Activated CD4-positive, alpha-beta T cell treated with anti-CD3 and anti-CD28 coated beads, Interleukin-2, Interleukin-4, amounts not matched to agents 100 ng/mL and 50 ng/mL, durations not matched to agents 16 hours and 8 hours (primary cell): ENCODE measurements around the gene PARP12.

Source experiments
- DNase-seq: peaks from one replicate; pipeline ENCODE4 v3.0.0-alpha.2; 2020; ENCODE audit warnings: low spot score

The PARP12 gene

DNA sequence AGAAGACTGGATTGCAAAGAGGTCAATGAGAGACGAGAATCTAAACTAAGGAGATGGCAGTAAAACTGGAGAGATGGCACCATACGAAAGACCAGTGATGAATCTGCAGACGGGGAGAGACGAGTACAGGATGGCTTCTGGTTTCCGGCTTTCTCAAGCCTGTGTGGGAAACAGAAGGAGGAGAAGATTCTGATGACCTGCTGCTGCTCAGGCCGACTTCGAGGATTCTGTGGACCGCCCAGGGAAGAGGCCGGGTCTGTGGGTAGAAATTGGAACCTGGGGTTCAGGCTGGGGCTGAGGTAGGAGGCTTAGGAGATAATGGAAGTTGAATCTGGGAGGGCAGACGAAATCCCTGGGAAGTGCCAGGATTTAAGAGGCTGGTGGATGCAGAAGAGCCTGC is 48.6 kb downstream of the PARP12 start:
- DNase-seq, result no peak

DNA sequence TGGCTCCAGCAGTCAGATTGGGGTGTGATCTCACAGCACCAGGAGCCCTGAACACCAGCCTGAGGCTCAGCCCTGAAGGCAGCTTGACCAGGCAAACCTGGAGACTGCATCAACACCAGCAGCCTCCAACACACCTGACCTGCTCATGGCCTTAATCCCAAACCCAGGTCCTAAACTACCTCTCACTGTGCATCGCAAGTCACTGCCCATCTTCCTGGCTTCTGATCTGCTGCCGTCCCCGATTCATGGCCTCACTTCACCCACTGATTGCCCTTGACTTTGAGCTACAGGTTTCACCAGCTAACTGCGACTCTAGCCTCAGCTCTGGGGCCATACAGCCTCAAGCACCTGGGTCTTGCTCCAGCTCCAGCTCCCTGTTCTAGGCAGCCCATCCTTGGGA is 49.1 kb downstream of the PARP12 start:
- no peak for DNase-seq

DNA sequence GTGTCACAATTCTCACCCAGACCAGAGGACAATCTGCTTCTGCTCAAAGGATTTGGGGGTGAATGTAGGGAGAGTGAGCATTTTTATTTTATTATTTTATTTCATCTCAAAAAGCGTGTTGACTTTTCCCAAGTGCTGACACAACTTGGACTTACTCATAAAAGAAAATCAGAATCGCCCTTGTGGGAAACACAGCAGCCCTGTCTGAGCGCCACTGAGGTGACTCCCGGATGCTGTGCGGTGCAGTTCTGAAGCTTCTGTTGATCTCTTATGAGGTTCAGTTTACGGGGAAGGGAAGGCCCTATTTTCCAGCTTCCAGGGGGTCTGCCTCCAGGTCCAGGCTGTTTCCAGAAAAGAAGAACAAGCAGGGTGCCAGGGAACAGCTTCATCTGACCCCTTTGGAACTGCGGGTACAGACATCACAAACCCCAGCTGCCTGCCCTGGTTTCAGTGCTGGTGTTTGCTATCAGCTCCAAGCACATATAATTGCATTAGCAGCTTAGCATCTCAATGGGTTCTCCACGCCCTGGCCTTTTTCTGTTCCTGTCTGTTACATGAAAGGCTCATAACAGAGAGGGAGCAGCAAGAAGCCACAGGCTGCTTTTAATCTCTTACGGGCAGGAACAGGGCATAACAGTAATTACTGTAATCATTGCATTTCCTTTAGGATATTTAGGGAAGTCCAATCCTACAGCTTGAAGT is 52.4 kb downstream of the PARP12 start:
- no peak for DNase-seq

DNA sequence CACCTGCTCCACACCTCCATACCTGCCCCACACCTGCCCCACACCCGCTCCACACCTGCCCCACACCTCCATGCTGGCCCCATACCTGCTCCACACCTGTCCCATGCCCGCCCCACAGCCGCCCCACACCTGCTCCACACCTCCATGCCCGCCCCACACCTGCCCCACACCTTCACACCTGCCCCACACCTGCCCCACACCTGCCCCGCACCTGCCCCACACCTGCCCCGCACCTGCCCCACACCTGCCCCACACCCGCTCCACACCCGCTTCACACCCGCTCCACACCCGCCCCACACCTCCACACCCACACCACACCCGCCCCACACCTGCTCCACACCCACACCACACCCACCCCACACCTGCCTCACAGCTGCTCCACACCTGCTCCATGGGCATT is 53.0 kb downstream of the PARP12 start:
- DNase-seq, result no peak

DNA sequence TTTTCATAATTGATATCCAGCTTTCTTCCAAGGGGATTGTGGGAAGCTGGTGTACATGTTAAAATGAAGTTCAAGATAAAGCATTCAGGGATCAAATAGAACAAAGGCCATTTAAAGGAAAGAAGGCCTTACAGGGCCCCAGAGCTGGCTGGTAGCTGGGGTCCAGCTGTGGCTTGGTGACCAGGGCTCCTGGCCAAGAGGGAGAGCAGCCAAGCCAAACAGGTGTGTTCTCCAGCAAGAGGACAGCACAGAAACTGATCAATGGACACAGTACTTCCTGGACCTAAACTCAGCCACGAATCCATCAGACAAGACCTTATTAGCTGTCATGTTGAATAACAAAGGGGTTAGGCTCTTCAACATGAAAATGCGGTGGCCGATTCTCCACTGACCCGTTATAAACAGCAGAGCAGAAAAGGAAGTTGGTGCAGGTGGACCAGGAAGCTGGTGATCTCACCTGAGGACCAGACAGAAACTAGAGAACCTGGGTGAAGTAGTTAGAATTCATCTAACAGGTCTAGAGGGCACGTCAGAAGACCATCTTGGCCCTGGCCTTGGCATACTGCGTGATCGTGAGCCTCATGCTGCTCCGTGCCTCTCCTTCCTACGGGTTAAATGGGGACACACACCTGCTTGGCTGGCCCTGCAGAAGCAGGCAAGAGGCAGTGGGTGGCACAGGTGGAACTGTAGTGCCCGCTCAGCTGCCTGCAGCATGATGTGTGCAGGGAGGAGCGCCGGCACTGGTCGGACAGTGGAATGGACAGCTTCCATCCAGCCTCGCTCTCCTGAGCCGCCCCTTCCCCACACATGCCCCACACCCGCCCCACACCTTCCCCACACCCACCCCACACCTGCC is 53.8 kb downstream of the PARP12 start:
- no peak for DNase-seq

DNA sequence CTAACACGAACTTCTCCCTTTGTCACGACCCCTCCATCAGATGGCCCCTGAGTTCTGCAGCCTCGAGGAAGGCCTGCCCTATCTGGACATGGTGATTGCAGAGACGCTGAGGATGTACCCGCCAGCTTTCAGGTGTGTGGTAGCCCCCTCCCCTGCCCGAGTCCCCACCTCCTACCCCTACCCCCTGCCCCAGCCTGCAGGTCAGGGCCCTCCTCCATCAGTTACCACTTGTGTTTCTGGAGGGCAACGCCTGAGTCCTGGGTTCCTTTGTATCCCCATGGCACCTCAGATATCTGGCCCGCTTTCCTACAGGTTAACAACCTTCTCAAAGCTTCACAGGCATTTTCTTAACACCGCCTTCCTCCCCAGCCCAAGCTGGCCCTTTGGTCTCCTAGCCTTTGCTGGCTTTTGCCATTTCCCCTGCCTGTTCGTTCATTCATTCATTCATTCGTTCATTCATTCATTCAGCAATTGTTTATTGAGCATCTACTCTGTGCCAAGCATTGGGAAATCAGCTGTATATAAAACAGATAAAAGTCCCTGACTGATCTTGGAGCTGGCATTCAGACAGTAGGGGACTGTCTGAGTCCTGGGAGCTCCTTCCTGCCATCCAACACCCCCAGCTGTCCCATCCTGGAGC is 55.6 kb downstream of the PARP12 start:
- no peak for DNase-seq

DNA sequence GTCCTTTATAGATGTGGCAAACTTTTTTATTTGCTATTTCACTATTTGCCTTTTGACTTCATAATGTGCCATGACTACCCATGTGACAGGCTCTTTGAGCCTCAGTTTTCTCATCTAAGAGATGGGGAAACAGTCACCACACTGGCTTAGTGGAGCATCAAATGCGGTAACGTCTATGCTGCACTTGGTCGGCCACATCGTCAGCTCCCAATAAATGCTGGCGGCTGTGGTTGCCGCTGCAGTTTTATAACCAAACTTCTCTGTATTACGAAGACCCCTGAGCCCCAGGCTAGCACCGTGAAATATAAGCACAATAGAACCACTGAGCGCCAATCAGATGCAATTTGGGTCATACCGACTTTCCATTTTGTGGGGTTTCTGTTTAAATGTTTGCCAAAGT is 56.2 kb downstream of the PARP12 start:
- DNase-seq, result no peak

DNA sequence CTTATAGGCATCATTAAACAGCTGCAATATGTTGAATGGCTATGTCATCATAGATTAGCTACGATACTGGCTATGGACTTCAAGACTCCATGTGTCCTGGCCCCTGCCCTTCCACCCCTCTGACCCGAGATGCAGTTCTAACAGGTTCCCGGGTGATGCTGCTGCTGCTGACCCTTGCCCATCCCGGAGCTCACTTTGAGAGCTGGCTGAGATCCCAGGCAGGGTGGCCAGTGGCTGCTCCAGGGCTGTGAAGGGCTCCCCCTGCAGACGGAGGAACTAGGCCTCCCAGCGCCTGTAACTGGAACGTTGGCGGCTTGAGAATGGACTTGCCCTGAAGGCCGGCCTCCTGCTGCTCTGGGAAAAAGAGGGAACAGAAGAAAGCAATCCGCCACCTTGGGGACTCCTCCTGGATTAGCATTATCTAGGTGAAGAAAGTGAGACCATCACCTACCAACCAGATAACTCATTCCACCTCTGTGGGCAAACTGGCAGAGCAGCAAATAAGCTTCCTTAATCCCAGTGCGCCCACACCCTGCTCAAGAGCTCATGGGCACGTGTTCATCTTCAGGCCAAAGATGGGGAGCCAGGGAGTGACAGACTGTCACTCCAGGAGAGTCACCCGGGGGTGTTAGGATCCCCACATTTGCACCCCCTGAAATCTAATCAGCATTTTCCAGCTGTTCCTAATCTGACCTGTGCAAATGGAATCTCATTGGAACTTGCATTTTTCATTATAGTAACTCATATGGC is 56.8 kb downstream of the PARP12 start:
- no peak for DNase-seq

DNA sequence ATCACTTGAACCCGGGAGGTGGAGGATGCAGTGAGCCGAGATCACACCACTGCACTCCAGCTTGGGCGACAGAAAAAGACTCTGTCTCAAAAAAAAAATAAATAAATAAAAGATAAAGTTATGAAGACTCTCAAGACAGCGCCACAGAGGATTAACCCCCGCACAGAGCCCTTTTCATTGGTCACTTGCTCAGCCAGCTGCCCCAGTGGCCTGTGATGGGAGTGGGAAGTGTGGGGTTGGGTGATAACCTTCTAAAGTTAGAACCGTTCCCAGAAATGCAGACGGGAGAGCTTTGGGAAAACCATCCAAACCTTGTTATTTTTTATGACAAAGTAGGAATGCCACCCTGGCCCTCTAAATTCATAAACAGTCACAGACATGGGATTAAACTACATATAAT is 57.4 kb downstream of the PARP12 start:
- no peak for DNase-seq

DNA sequence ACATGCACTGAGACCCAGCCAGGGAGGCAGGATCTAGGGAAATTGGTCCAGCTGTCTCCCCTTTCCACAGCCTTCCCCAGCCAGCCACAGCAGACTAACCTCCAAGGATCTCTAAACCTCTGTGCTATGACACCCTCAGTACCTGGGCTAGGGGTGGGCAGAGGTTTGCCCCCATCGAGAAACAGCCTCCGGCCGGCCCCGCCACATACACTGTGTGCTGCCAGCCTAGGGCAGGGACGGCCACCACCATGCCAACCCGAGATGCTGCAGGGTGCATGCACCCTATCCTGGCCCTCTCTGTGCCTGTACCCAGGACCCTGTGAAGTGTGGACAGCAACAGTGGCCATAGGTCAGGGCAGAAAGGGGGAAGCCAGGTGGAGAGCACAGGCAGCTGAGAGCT is 58.1 kb downstream of the PARP12 start:
- DNase-seq, result no peak

DNA sequence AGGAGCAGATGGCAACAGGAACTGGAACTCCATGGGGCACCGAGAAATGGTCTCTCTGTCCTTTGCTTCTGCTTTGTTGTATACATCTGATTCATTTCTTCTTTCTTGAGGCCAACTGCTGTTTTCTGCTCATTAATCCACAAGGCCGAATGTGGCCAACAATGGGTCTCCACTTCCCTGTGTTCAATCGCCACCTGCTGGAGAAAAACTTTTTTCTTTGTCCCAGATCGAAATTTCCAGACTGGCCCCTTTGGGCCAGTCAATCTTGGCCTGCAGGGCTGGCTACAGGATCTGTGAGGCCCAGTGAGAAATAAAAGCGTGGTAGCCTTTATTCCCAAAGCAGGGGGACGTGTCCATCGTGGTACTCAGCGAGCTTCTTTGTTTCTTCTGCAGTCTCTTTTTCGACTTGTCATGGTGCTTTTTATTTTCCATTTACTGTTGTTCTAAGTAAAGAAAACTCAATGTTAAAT is 58.8 kb downstream of the PARP12 start:
- DNase-seq, result peak; percentile 58

DNA sequence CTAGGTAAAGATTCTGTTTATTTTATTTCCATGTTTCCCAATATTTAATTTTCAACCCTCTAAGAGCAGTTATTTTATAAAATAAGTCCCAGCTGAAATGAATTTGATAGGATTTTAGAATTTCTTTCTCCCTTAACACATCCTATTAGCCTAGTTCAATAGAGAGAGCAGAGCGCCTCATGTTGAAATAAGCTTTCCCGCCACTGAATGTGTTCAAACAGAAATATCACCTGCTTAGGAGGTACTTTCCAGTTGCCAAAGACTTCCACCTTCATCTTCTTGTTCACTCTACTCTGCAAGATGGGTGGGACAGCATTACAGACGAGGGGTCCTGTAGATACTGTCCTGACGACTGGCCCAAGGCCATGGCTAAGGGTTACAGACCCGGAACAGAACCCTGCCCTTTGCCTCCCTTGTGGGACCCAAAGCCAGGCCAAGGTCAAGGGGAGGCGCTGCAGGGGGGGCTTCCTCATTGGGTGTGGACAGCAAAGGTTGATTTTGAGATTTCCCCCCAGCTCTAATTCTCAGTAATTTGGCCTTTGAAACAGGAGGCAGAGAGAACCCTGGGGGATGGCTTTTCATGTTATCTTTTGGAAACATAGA is 62.0 kb downstream of the PARP12 start:
- no peak for DNase-seq

DNA sequence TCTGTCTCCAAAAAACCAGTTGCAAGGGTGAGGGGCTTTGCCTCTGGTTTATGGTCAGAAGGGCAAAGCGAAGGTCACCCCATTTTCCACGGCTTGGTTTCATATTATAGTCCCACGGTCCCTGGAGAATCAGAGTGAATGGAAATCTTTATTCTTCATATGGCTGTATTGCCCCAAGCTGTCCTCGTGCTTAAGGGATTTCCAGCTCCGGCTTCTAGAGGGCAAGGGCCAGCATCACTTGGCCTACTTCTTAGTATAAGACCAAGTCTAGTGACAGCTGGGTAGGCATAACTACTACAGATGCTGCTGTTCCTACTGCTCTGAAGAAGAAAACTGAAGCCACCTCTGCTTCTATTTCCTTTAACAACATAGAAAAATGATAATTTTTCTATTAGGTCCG is 63.2 kb downstream of the PARP12 start:
- DNase-seq, result no peak

DNA sequence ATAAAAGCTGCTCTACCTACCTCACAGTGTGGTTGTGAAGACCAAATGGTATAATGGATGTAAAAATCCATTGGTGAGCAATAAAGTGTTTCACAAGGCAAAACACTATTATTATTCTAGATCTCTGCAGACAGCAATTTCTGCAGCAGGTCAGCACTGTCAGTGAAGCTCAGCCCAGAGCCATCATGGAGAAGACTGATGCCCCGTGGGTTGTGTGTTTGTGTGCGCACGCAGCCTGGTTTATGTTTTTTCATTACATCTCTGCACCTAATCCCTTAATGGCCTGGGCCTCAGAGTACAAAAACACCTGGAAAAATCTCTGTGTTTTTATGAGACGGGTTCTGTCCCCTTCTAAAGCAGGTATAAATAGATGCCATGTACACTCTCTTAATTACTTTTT is 64.2 kb downstream of the PARP12 start:
- DNase-seq, result no peak

DNA sequence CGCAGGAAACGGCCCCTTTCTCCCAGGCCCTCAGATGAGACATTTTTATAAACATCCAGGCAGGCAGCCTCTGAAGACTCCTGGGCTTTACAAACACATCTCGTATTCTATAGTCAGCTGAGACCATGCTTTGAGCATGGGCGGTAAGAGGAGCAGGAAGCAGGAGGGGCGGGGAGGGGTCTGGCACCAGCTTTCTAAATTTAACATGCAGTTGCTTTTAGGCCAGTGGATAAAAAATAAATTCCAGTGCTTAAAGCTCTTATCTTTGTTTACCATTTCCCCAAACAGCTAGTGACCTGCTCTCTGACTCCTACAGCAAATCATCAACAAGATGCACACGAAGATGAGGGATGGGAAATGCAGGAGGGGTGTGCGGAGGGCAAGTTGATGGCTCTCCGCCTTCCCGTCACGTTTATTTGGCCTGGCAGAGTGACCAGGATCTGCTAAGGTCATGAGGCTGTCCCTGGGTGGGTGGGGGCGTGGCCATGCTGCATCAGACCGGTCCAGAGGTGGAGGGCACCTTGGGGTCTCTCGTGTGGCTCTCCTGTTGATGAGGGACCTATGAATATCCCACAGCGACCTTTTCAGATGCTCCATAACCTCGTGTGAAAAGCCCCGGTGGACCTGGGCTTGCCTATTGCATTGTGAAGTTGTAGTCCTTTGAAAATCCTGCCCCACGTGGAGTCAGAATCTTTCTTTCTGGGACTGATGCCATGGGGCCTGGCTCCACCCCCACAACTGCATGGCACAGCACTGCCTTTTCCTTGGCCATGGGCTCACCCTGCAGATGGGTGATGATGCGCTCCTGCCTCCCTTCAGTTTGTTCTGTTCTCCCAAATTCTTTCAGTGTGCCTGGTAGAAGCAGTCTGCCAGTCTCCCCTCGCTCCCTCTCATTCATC is 67.5 kb downstream of the PARP12 start:
- DNase-seq, result no peak

DNA sequence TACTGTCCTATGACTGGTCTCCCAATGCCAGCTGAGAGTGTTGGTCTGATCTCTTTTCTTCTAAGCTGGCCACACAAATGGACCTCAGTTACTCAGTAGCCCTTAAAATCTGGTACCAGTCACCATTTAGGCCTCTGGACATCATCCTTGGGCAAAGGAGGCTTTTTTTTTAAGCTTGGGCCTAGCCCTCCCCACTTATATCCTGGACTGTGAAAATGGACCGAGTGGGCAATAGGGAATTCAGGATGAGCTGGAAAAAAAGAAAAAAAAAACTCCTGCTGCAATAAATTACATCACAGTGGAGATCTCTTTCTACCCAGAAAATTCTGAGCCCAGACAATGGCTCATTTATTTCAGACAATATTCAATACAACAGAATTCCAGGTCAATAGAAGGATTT is 68.4 kb downstream of the PARP12 start:
- no peak for DNase-seq

DNA sequence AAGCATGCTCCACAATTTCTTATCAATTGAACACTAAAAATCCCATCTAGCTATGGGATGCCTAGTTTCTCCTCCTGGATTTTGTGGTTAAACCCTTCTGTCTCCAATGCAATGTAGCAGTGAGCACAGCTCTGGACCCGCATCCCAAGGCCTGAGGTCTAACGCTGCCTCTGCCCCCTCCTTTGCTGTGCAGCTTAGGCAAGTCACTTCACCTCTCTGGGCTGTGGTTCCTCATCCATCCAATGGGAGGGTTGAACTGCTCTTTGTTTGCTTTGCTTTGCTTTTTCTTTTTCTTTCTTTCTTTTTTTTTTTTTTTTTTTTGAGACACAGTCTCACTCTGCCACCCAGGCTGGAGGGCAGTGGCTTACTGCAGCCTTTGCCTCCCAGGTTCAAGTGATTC is 69.2 kb downstream of the PARP12 start:
- no peak for DNase-seq

DNA sequence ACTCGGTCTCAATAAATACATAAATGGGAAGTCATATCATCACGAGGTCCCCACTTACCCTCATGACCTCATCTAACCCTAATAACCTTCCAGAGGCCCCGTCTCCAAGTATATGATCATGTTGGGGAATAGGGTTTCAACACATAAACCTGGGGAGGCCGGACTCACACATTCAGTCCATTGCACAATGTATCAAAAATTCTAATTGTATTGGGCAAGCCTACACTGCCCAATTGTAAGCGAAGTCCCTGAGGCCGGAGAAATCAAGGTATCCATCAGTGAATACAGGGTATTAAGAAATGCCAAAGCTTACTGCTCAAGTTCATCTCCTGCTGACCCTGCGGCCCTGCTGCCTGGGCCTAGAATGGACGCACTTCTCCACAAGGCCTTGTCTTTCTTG is 69.6 kb downstream of the PARP12 start:
- no peak for DNase-seq

DNA sequence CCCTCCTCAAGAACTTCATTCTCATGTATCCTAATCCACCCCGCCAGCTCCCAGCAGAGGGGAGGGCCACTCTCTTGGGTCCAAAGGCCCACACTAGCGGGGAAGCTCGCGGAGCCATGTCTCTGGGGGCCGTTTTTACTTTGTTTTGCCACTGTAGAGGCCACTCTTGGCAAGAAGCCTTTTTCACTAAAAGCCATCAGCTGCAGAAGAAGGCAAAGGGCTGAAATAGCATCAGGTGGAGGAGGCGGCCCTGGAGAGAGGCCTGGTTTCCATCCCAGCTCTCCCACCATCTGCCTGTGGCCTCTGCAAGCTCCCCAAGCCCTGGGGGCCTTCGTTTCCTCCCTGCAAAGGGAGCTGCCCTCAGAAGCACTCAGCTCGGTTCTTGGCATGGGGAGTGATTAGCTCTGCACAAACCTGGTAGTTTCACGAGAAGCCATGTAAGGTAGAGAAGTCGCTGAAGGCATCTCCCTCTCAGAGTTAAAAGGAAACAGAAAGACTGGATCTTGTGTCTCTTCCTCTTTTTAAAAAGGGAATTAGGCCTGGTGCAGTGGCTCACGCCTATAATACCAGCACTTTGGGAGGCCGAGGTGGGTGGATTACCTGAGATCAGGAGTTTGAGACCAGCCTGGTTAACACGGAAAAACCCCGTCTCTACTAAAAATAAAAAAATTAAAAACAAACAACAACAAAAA is 70.3 kb downstream of the PARP12 start:
- DNase-seq, result no peak

DNA sequence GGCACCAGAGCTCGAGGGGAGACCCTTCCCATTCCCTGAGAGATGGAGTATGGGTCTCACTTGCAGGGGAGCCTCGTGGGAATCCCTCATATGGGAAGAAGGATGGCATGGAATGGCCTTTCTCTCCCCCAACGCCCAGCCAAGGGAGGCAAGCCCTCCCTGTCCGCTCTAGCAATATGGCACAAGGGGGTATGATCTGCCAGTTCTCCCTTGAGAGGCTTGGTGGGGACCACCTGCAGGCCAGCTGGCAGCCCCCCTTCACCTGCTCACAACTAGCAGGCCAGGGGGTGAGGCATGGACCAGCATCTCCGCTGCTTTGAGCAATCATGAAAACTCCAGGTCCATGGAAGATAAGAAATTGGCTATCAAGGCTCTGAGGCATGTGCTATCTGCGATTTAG is 70.8 kb downstream of the PARP12 start:
- no peak for DNase-seq
